NCI-H446 (cell line): ENCODE measurements around the gene E2F2.
A peak's percentile ranks its signal among the peaks of the same experiment; 100 is the strongest.
"Not testable (repeated sequence)": the region's sequence is repeated elsewhere in the genome, so short reads cannot be mapped to it uniquely, and the experiment has no call there.

Experiments
- DNase-seq, 2 experiments: peaks; one replicate each; lab custom pipeline; 2025; lab: John Stamatoyannopoulos, UW

Gene E2F2

GRCh38 chr1:23546897-23547584, 16.0 kb upstream of the E2F2 start:
- no peak for DNase-seq

- no peak for DNase-seq
These were observed 14.8 kb upstream of the E2F2 start for GRCh38 chr1:23545851-23546250.

- DNase-seq = peak; percentile 80 to 89
These were observed 13.7 kb upstream of the E2F2 start for GRCh38 chr1:23544444-23545389.

- no peak for DNase-seq
These were observed 12.8 kb upstream of the E2F2 start for GRCh38 chr1:23543707-23544443.

GRCh38 chr1:23542940-23543339, 11.9 kb upstream of the E2F2 start:
- DNase-seq = not testable (repeated sequence)

GRCh38 chr1:23539698-23540266, 8.7 kb upstream of the E2F2 start:
- DNase-seq = peak; percentile 89 to 97

- no peak for DNase-seq
These were observed 6.4 kb upstream of the E2F2 start for GRCh38 chr1:23537296-23537973.

GRCh38 chr1:23533246-23534023, 2.4 kb upstream of the E2F2 start:
- DNase-seq = no peak

GRCh38 chr1:23531562-23532094, 595 bp upstream of the E2F2 start:
- DNase-seq = no peak

GRCh38 chr1:23530087-23530746, 816 bp downstream of the E2F2 start:
- peak in 1 of 2 experiments; percentile 68 for DNase-seq

GRCh38 chr1:23529146-23530086, 1.6 kb downstream of the E2F2 start:
- DNase-seq = peak; percentile 47

GRCh38 chr1:23528250-23528978, 2.6 kb downstream of the E2F2 start:
- DNase-seq = peak; percentile 91 to 96

GRCh38 chr1:23527900-23528249, 3.2 kb downstream of the E2F2 start:
- no peak for DNase-seq

- no peak for DNase-seq
These were observed 3.7 kb downstream of the E2F2 start for GRCh38 chr1:23527366-23527765.

GRCh38 chr1:23526329-23527041, 4.5 kb downstream of the E2F2 start:
- DNase-seq = no peak

GRCh38 chr1:23525558-23526250, 5.3 kb downstream of the E2F2 start:
- no peak for DNase-seq
